ENCODE measurements around the gene SKI.

The SKI gene

GRCh38 chr1:2358651-2359640, 130.8 kb downstream of the SKI start:
- no peak for DNase-seq

All from NK-92 treated with Interleukin-12 subunit alpha and Interleukin-12 subunit beta, amount 100 ng/mL, for 24 hours (cell line).